ENCODE data around the gene TOMM20. TPM values are rescaled to one million over a fixed set of nuclear protein-coding genes. Genes with fewer than 3 reads are reported as not detected.

TOMM20 gene
- total and polyA plus RNA-seq, 9 of the 15 experiments (the other 6 are each of a cell fraction or from before 2014, with no cell fraction given) = 70.6 to 334 (median 159) TPM

- TF ChIP-seq BCLAF1 (IDR thresholded peaks at IDR 0.05; ENCODE audit: borderline replicate concordance in 1 of 2, control insufficient read depth in 1 of 2, low read depth in 2 of 2, low read length in 1 of 2) (0 out of 4 replicates have a peak, but pooled peaks of 1 of the 2 experiments have one; percentile 81), NFIX (CRISPR knock-in tag; IDR thresholded peaks at IDR 0.05; ENCODE audit: low read depth) (no peak), ZNF165 (CRISPR knock-in tag; IDR thresholded peaks at IDR 0.05; ENCODE audit: borderline replicate concordance) (no peak), TAF7 (tag; IDR thresholded peaks at IDR 0.05) (peak; percentile 81), FIP1L1 (IDR thresholded peaks at IDR 0.05; ENCODE audit: low read depth, low read length, poor library complexity, severe bottlenecking) (peak; percentile 87), SMC3 (conservative IDR thresholded peaks at IDR 0.05; ENCODE audit: insufficient read depth, low read depth, low read length) (no peak), ZNF583 (CRISPR knock-in tag; IDR thresholded peaks at IDR 0.05) (peak; percentile 85), POLR2AphosphoS5 (IDR thresholded peaks at IDR 0.05; ENCODE audit: control insufficient read depth, insufficient read depth, low read depth, low read length) (peak; percentile 96), HMGN3 (IDR thresholded peaks at IDR 0.05; ENCODE audit: borderline replicate concordance, extremely low read depth, insufficient read length, low read depth, low read length) (peak; percentile 66), SAFB2 (IDR thresholded peaks at IDR 0.05; ENCODE audit: borderline replicate concordance, low read depth, low read length, severe bottlenecking) (no peak), E2F4 (CRISPR knock-in tag; IDR thresholded peaks at IDR 0.05; ENCODE audit: low read depth) (peak; percentile 57; the same call in 1 of the 2 replicates), ZBTB2 (IDR thresholded peaks at IDR 0.05) (peak; percentile 99), PURB (CRISPR knock-in tag; IDR thresholded peaks at IDR 0.05; ENCODE audit: low read depth) (no peak), TCFL5 (CRISPR knock-in tag; conservative IDR thresholded peaks at IDR 0.05) (0 out of 2 replicates have a peak, but pooled peaks have one; percentile 5), CBFA2T2 (conservative IDR thresholded peaks at IDR 0.05) (peak; percentile 73), CBX8 (IDR thresholded peaks at IDR 0.05; ENCODE audit: borderline replicate concordance, extremely low read depth, low read depth, low read length, poor library complexity, severe bottlenecking) (no peak), ARID3A (IDR thresholded peaks at IDR 0.05; ENCODE audit: borderline replicate concordance, low read depth, low read length) (no peak)
These were observed at the start of gene TOMM20 (continued) for GRCh38 chr1:235128456-235129328.
